Measurements from ENCODE around the gene SH3GL3.

DNA sequence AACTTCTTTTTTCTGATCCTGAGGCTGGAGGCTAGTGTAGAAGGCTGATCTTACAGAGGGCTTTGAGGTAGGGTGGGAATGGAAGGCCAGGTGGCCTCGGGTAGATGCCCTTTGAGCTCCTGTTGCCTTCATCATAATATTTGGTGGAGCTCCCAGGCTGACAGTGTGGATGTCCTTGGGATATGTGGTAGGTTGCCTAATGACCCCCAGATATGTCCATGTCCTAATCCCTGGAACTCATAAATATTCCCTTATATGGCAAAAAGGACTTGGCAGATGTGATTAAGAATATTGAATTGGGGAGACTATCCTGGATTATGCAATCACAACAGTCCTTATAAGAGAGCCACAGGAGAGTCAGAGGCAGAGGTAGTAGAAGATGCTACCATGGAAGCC is 212.3 kb downstream of the SH3GL3 start:
- no peak for TF ChIP-seq TAF1 (IDR thresholded peaks at IDR 0.05; ENCODE audit: low read depth, low read length)
- TF ChIP-seq EP300 (IDR thresholded peaks at IDR 0.05; ENCODE audit: borderline replicate concordance in 1 of 2, low read depth in 2 of 2, low read length in 2 of 2), result no peak
- TF ChIP-seq, protein P1, sequence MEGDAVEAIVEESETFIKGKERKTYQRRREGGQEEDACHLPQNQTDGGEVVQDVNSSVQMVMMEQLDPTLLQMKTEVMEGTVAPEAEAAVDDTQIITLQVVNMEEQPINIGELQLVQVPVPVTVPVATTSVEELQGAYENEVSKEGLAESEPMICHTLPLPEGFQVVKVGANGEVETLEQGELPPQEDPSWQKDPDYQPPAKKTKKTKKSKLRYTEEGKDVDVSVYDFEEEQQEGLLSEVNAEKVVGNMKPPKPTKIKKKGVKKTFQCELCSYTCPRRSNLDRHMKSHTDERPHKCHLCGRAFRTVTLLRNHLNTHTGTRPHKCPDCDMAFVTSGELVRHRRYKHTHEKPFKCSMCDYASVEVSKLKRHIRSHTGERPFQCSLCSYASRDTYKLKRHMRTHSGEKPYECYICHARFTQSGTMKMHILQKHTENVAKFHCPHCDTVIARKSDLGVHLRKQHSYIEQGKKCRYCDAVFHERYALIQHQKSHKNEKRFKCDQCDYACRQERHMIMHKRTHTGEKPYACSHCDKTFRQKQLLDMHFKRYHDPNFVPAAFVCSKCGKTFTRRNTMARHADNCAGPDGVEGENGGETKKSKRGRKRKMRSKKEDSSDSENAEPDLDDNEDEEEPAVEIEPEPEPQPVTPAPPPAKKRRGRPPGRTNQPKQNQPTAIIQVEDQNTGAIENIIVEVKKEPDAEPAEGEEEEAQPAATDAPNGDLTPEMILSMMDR (IDR thresholded peaks at IDR 0.05; ENCODE audit: control extremely low read depth in 1 of 3, insufficient read depth in 1 of 3, low read depth in 1 of 3, low read length in 3 of 3), result no peak

All from H1 (cell line).